HG02970 (cell line): ENCODE results near the gene ZBTB46.
"Not testable (repeated sequence)": the region's sequence is repeated elsewhere in the genome, so short reads cannot be mapped to it uniquely, and the experiment has no call there.

Source experiments
- ATAC-seq: cut with Tn5 transposase; IDR thresholded peaks from one replicate; pipeline ENCODE4 v1.9.1; 2021; ENCODE audit warnings: mild to moderate bottlenecking, moderate library complexity, moderate number of reproducible peaks; ENCODE audit not compliant: unreplicated experiment, low FRiP score

ZBTB46 gene

DNA sequence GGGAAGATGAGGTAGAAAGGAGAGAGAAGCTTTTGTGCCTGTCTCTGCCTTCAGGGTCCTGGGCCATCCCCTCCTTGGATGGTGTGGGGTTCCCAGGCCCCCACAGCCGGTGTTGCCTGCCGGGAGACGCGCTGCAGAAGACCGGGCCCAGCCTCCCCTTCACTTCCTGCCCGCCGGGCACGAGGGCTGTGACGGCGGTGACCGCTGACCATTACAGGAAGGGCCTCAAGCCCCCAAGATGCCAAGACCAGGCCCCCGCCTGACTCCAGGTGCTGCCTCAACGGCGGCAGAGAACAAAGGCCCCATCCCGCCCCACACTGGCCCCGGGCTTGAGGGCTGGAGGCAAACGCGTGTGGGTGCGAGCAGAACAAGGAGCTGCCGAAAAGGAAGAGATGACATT lies 38.2 kb downstream of the ZBTB46 start:
- ATAC-seq, result no peak

DNA sequence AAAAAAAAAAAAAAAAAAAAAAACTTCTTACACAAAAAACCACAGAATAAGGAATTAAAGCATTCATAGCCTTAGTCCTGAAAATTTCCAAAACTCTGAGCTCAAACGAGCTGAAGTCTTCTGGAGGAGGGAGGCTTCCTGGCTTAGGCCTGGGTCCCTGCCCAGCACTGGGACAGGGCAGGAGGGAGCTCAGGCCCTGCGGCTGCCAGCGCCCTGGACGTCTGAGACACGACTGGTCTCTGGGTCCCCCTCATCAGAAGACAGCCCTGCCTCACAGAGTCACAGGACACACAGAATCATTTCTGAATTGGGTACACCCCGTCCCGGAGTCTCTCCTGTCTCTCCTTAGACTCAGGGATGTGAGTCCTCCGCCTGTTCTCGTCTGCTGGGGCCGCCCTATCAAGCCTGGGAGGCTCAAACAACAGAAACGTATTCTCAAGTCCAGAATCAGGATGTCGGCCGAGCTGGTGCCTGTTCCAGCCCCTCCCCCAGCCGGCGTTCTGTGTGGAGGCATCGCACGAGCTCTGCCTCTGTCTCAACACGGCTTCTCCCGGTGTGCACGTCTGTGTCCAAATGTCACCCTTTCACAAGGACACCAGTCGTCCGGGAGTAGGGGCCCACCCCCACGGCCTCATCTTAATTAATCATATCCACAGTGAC lies 39.4 kb downstream of the ZBTB46 start:
- no peak for ATAC-seq

DNA sequence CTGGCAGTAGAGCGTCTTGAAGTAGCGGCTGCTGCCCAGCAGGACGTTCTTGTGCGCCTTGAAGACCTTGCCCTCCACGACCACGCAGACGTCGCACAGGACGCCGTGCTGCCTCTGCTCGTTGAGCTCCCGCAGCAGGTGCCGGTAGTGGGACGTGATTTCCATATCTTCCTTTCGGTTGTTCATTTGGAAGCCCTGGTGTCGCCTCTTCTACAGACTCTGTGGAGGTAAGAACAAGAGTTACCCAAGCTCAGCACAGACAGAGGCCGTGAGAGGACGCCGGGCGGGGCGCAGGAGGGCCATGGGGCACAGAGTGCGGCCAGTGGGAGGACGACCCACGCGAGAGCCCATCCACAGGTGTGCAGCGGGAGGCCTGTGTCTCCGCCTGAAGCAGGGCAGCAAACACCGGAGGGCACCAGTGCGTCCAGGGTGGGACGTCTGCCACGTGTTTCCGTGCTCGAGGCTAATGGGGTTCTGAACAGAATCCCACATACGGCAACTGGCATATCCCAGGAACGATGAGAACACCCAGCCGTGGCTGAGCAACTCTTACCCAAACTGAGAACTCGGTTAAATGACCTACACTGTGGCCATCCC lies 40.4 kb downstream of the ZBTB46 start:
- no peak for ATAC-seq

GRCh38 chr20:63789836-63790571 lies 41.1 kb downstream of the ZBTB46 start:
- ATAC-seq, result no peak

- ATAC-seq, result no peak
Measured at GRCh38 chr20:63787749-63788148, 43.3 kb downstream of the ZBTB46 start.

DNA sequence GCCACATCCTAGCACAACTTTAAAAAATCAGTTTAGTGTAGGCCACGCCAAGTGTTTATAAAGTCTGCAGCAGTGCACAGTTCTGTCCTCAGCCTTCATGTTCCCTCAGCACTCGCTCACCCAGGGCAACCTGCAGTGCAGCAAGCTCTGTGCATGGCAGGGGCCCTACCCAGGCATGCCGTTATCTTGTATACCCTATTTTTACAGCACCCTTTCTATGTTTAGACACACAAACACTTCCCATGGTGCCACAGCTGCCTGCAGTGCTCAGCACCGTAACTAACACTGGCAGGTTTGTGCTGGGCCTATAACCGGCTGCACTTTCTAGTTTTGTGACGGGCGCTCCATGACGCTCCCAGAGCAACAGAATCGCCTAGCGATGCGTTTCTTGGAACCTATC lies 43.8 kb downstream of the ZBTB46 start:
- ATAC-seq, result no peak

- no peak for ATAC-seq
Measured at GRCh38 chr20:63785691-63786131, 45.4 kb downstream of the ZBTB46 start.

GRCh38 chr20:63783970-63784369 lies 47.1 kb downstream of the ZBTB46 start:
- no peak for ATAC-seq

DNA sequence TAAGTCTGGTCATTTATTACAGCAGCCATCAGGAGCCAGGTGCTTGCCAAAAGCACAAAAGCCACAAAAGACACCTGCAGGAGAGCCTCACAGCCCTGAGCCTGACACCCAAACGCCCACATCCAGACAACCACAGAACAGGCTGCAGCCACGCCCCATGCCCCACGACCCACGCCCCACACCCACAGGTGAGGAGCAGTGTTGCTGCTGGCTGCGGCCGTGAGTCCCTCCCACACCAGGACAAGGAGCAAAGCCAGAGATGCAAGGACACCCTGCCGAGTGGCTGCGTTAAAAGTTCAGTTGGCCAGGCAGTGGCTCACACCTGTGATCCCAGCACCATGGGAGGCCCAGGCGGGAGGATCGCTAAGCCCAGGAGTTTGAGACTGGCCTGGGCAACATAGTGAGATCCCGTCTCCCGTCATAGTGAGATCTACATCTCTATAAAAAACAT lies 48.5 kb downstream of the ZBTB46 start:
- ATAC-seq, result no peak

GRCh38 chr20:63782051-63782471 lies 49.0 kb downstream of the ZBTB46 start:
- no peak for ATAC-seq

GRCh38 chr20:63781181-63781580 lies 49.9 kb downstream of the ZBTB46 start:
- no peak for ATAC-seq

- ATAC-seq, result no peak
Measured at GRCh38 chr20:63778857-63779256, 52.2 kb downstream of the ZBTB46 start.

DNA sequence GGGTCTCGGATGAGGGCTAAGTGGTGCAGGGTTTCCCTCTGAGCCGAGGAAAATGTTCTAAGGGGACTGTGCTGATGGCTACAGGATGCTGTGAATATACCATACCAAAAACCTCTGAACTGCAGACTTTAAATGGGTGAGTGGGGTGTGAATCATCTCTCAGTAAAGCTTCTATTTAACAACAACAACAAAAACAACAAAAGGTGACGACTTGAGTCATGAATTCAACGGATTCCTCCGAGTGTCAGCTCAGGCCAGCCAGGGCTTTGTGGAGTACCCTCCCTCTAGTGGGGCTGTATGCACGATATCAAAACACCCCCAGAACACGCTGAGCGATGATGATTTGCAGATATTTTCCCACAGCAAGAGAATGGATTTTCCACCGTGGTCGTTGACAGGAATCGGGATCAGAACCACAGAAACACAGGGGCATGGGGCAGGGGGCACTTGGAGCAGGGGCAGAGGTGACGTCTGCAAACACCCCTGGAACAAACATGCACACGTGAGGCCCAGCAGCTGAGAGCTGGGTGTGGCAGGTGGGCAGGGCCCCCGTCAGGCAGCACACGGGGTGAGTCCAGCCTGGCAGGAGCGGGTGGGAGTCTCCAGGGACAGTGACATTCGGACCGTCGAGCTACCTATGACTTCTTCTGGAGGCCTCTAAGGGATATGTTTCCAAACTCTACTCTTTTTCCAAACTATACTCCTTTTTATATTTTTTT lies 52.9 kb downstream of the ZBTB46 start:
- no peak for ATAC-seq

DNA sequence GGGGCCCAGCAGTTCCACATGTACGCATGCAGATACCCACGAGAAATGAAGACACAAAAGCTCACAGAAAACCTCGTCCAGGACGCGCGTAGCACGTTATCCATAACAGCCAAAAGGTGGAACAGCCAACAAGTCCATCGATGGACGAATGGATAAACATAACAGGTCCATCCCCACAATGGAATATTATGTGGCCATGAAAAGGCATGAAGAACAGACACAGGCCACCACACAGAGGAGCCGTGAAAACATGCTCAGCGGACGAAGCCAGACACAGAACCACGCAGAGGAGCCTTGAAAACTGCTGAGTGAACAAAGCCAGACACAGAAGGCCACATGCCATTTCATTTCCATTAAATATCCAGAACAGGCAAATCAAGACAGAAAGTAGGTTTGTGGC lies 53.5 kb downstream of the ZBTB46 start:
- no peak for ATAC-seq

DNA sequence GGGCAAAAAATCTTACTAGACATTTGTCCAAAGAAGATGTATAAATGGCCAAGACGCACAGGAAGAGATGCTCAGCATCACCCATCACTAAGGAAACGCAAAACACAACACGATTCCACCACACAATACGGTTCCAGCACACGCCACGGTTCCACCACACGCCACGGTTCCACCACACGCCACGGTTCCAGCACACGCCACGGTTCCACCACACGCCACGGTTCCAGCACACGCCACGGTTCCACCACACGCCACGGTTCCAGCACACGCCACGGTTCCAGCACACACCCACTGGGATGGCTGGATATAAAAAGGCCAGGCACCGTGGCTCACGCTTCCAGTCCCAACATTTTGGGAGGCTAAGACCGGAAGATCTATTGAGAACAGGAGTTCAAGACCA lies 54.2 kb downstream of the ZBTB46 start:
- not testable (repeated sequence) for ATAC-seq

DNA sequence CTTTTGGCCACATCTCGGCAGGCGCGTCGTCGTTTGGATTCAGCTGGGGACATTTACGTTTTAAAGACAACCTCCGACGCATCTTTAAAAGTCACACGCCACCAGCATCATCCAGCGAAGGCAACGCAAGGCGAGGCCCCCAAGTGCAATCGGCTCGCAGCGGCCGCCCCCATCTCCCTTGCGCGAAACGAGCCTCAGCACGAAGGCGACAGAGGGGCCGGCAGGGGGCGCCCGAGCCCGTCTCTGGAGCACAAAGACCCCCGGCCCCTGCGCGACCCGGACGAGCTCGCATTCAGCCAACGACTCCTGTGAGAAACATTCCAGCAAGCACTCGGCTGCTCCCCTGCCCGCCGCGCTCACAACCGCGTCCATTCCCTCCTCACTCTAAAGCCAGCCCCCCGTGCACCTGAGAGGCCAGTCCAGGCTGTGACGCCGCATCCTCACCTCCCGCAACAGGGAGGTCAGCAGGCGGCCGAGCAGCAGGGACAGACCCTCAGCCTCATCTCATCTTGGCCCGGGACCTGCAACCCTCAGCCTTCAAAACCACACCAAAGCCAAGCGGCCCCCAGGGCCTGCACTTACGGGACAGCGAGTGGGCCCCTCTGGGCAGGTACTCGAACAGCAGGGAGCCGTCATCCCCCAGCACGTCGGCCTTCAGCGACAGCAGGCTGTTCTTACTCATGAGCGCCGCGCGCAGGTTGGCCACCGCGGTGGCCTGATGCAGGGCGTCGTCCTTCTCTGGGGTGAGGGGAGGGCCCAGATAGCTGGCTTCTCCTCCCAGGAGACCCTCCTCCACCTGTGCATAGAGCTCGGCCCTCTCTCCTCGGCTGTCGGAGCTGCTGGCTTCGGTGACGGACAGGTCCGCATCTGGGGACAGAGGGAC lies 55.7 kb downstream of the ZBTB46 start:
- ATAC-seq, result no peak

GRCh38 chr20:63774306-63774705 lies 56.8 kb downstream of the ZBTB46 start:
- no peak for ATAC-seq

DNA sequence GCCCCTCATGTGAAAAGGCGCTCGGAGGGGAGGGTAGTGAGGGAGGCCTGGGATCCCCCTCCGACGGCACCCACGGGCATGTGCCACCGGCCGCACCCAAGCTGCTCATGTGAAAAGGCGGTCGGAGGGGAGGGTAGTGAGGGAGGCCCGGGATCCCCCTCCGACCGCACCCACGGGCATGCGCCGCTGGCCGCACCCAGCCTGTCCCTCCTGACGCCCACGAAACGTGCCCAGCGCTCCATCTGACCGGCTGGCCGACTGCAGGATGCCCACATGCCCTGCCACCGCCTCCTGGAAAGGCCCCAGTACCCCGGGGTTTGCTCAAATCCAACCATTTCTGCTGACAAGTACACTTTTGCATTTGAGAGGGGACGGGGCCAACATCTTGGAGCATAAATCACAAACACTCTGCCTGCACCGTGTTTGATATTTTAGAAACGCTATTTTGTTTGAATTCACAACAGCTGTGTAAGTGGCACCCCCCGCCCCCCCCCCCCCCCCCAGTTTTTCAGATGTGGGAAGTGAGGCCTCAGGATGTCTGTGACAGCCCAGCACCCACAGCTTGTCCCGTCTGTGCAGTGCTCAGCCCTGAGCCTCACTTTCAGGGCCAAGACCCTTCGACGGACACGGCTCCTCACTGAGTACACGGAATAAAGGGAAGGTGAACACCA lies 57.4 kb downstream of the ZBTB46 start:
- ATAC-seq, result no peak

GRCh38 chr20:63772781-63773518 lies 58.1 kb downstream of the ZBTB46 start:
- ATAC-seq, result no peak
